ENCODE measurements around the gene RAB5B.

DNA sequence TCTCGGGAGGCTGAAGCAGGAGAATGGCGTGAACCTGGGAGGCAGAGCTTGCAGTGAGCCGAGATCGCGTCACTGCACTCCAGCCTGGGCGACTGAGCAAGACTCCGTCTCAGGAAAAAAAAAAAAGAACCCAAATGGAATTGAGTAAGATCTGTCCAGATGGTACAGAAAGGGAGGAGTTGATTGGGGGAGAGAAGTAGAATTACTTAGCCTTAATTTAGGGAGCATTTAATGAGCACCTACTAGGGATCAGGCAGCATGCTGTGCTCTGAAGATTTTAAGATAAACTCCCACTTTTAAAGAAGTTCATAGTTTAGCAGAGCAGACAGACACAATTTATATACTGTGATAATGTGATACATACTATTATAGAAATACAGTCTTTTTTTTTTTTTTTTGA lies 4.5 kb downstream of the RAB5B start:
- no peak for TF ChIP-seq EZH2 (IDR thresholded peaks at IDR 0.05; ENCODE audit: borderline replicate concordance, low read depth, low read length, severe bottlenecking)
- TF ChIP-seq, protein P1, sequence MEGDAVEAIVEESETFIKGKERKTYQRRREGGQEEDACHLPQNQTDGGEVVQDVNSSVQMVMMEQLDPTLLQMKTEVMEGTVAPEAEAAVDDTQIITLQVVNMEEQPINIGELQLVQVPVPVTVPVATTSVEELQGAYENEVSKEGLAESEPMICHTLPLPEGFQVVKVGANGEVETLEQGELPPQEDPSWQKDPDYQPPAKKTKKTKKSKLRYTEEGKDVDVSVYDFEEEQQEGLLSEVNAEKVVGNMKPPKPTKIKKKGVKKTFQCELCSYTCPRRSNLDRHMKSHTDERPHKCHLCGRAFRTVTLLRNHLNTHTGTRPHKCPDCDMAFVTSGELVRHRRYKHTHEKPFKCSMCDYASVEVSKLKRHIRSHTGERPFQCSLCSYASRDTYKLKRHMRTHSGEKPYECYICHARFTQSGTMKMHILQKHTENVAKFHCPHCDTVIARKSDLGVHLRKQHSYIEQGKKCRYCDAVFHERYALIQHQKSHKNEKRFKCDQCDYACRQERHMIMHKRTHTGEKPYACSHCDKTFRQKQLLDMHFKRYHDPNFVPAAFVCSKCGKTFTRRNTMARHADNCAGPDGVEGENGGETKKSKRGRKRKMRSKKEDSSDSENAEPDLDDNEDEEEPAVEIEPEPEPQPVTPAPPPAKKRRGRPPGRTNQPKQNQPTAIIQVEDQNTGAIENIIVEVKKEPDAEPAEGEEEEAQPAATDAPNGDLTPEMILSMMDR (IDR thresholded peaks at IDR 0.05; ENCODE audit: borderline replicate concordance, extremely low read depth, low read length, poor library complexity, severe bottlenecking) = no peak

Data from DND-41 (cell line).